HEK293T (cell line): ENCODE measurements around the gene CR1L.

Experiments used
- CTCF ChIA-PET: fragments of 350-600 bp; formaldehyde crosslinking; extraction: SDS; loops from one replicate; lab custom pipeline; 2021; ENCODE audit warnings: antibody characterized with exemption, inconsistent platforms; lab: Yijun Ruan, JAX
- POLR2A ChIA-PET: fragments of 350-600 bp; formaldehyde crosslinking; extraction: SDS; loops from one replicate; lab custom pipeline; 2020; ENCODE audit warnings: antibody characterized with exemption, inconsistent platforms; lab: Yijun Ruan, JAX
- DNase-seq: peaks from one replicate; pipeline ENCODE4 v3.0.0; 2012; ENCODE audit warnings: mixed read lengths; ENCODE audit errors: extremely low spot score
- ARNT ChIP-seq: fragments of 450-650 bp; IDR thresholded peaks from 2 replicates; pipeline ENCODE4 v1.6.1; 2017; ENCODE audit warnings: mild to moderate bottlenecking
- BHLHE40 ChIP-seq: fragments of 450-650 bp; IDR thresholded peaks from 2 replicates; pipeline ENCODE4 v1.6.1; 2016; ENCODE audit warnings: mild to moderate bottlenecking, moderate library complexity, borderline replicate concordance
- CTBP1 ChIP-seq: fragments of 450-650 bp; IDR thresholded peaks from 2 replicates; pipeline ENCODE4 v1.6.1; 2016; ENCODE audit warnings: borderline replicate concordance
- ELF4 ChIP-seq: fragments of 450-650 bp; IDR thresholded peaks from 2 replicates; pipeline ENCODE4 v1.6.1; 2017; ENCODE audit warnings: antibody characterized with exemption
- FOXA1 ChIP-seq: fragments of 450-650 bp; IDR thresholded peaks from 2 replicates; pipeline ENCODE4 v1.6.1; 2016; ENCODE audit warnings: mild to moderate bottlenecking
- FOXK2 ChIP-seq: fragments of 450-650 bp; IDR thresholded peaks from 2 replicates; pipeline ENCODE4 v1.6.1; 2016; ENCODE audit warnings: mild to moderate bottlenecking
- FOXM1 ChIP-seq: fragments of 450-650 bp; IDR thresholded peaks from 2 replicates; pipeline ENCODE4 v1.6.1; 2017; ENCODE audit warnings: mild to moderate bottlenecking, borderline replicate concordance
- HDGF ChIP-seq: fragments of 450-650 bp; IDR thresholded peaks from 2 replicates; pipeline ENCODE4 v1.6.1; 2017; ENCODE audit warnings: antibody characterized with exemption, borderline replicate concordance
- L3MBTL2 ChIP-seq: fragments of 450-650 bp; conservative IDR thresholded peaks from 2 replicates; pipeline ENCODE4 v1.6.1; 2016; ENCODE audit warnings: mild to moderate bottlenecking
- LEF1 ChIP-seq: fragments of 450-650 bp; IDR thresholded peaks from 2 replicates; pipeline ENCODE4 v1.6.1; 2017; ENCODE audit warnings: mild to moderate bottlenecking, borderline replicate concordance
- NFRKB ChIP-seq: fragments of 450-650 bp; IDR thresholded peaks from 2 replicates; pipeline ENCODE4 v1.6.1; 2016; ENCODE audit warnings: mild to moderate bottlenecking, moderate library complexity
- PKNOX1 ChIP-seq: fragments of 450-650 bp; IDR thresholded peaks from 2 replicates; pipeline ENCODE4 v1.6.1; 2016
- SP1 ChIP-seq: fragments of 450-650 bp; IDR thresholded peaks from 2 replicates; pipeline ENCODE4 v1.6.1; 2017
- SUZ12 ChIP-seq: fragments of 450-650 bp; IDR thresholded peaks from 2 replicates; pipeline ENCODE4 v1.6.1; 2016; ENCODE audit warnings: mild to moderate bottlenecking
- TARDBP ChIP-seq: fragments of 450-650 bp; IDR thresholded peaks from 2 replicates; pipeline ENCODE4 v1.6.1; 2016
- ZNF384 ChIP-seq: fragments of 450-650 bp; IDR thresholded peaks from 2 replicates; pipeline ENCODE4 v1.6.1; 2016

CR1L gene

GRCh38 chr1:207644852-207645634 lies at the start of gene CR1L:
TSS of gene CR1L (plus strand) at chr1:207645133. CDS start at chr1:207645234, 101 bp downstream.
- peak; percentile 78 for DNase-seq
- ChIA-PET CTCF (interaction anchor here (0.6 kb wide), 1 partner anchor 24 kb away, joined by 3 read pairs; no protein-coding TSS in a partner anchor), POLR2A (no interaction called here)
- TF ChIP-seq L3MBTL2 (peak; percentile 75), CTBP1 (no peak)

- ChIA-PET POLR2A (no interaction called here), CTCF (no interaction called here)
- no peak for DNase-seq
- no peak for TF ChIP-seq LEF1
- TF ChIP-seq PKNOX1: no peak
- TF ChIP-seq L3MBTL2: no peak
- TF ChIP-seq BHLHE40: no peak
- TF ChIP-seq FOXM1: no peak
- no peak for TF ChIP-seq SUZ12
- TF ChIP-seq HDGF: no peak
- TF ChIP-seq TARDBP: no peak
- TF ChIP-seq ARNT: no peak
- TF ChIP-seq ZNF384: no peak
- no peak for TF ChIP-seq FOXA1
- TF ChIP-seq FOXK2: no peak
Measured at GRCh38 chr1:207603777-207604176, 41.2 kb upstream of the CR1L start.

DNA sequence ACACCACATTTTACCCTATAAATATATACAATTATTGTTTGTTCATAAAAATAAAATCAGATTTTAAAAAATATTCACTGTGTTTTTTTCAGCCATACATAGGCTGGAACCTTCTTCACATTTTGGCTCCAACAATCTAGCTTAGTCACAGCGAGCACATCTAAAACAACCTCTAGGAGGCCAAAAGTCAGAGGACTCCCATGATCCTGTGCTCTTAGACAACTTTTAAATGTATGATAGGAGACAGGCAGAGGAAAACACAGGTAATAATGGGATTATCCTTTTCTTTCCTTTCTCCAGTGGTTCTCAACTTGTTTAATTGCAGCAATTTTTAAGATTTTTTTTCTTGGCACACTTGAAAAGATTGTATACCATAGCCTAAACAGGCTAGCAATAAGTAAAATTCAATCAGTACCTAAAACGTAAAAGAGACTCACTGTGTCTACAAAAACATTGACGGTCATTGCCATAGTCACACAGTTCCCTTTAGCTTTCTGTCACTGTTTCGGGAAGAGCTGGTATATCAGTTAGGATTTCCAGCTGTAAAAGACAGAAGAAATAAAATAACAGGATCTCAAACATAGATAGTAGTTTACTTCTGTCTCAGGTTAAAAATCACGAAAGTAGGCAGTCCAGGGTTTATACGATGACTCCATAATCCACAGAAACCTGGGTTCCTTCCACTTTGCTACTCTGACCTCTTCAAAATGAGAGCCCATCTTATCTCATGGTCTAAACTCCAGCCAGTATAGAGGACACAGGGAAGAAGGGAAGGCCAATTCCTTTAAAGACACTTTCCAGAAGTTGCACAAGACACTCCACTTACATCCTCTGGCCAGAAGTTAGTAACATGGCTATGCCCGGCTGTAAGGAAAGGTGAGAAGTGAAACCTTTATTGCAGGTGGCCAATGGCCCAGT lies 39.2 kb upstream of the CR1L start:
- POLR2A ChIA-PET: no interaction called here
- TF ChIP-seq L3MBTL2 (no peak), BHLHE40 (no peak), PKNOX1 (no peak), FOXA1 (no peak), ELF4 (no peak)
- CTCF ChIA-PET: no interaction called here
- no peak for DNase-seq

- DNase-seq: no peak
- ChIA-PET CTCF (no interaction called here), POLR2A (no interaction called here)
- TF ChIP-seq TARDBP (no peak), BHLHE40 (no peak), FOXM1 (no peak), PKNOX1 (no peak), SUZ12 (no peak), SP1 (no peak), CTBP1 (no peak), NFRKB (no peak), LEF1 (no peak), HDGF (no peak), ZNF384 (no peak), FOXK2 (no peak), FOXA1 (no peak), ARNT (no peak), L3MBTL2 (no peak)
Measured at GRCh38 chr1:207606362-207606755, 38.6 kb upstream of the CR1L start.

DNA sequence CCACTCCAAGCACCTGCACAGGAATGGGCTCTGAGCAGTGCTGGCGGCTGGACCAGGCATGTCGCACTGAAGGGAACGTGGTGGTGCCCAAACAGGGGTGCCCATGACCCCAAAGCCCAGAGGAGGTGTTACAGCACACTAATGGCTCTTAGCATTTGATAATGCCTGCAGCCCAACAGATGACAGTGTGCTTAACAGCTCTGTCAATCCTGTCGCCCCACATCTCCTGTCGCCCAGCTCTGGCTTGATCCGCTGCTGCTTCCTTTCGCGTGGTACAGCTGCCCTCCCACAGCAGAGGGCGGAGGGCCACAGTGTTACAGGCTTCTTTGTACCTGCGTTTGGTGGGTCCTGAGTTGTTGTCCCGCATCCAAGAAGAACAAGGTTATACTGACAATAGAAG lies 32.2 kb upstream of the CR1L start:
- no peak for TF ChIP-seq ZNF384
- no peak for TF ChIP-seq CTBP1
- no peak for TF ChIP-seq FOXA1
- TF ChIP-seq SUZ12: no peak
- TF ChIP-seq TARDBP: no peak
- no peak for TF ChIP-seq PKNOX1
- no peak for TF ChIP-seq SP1
- no peak for TF ChIP-seq BHLHE40
- TF ChIP-seq L3MBTL2: no peak
- TF ChIP-seq HDGF: no peak
- no peak for TF ChIP-seq LEF1
- no peak for TF ChIP-seq ELF4
- no peak for TF ChIP-seq ARNT
- ChIA-PET POLR2A (no interaction called here), CTCF (interaction anchor here (1.1 kb wide), 1 partner anchor 7 kb away, joined by 4 read pairs; no protein-coding TSS in a partner anchor)
- no peak for DNase-seq
